A204.1 (cell line): Measurements from ENCODE around the gene FRS2.
A peak's percentile ranks its signal among the peaks of the same experiment; 100 is the strongest.
"Not testable (repeated sequence)": the region's sequence is repeated elsewhere in the genome, so short reads cannot be mapped to it uniquely, and the experiment has no call there.

Source experiments
- FAIRE-seq: peaks from 2 replicates; lab custom pipeline; 2012; peaks lifted over from hg19 to GRCh38; lab: Jason Lieb, UNC

FRS2 gene

GRCh38 chr12:69470189-69471075 lies at the start of gene FRS2:
Gene FRS2, plus strand, starts transcription at chr12:69470388. Its CDS starts 98,643 bp downstream, at chr12:69569031.
- peak; percentile 73 for FAIRE-seq

GRCh38 chr12:69421548-69421947 lies 48.6 kb upstream of the FRS2 start:
- no peak for FAIRE-seq

- no peak for FAIRE-seq
Measured at GRCh38 chr12:69423037-69423905, 46.9 kb upstream of the FRS2 start.

GRCh38 chr12:69425417-69425816 lies 44.8 kb upstream of the FRS2 start:
- FAIRE-seq = no peak

GRCh38 chr12:69428351-69429073 lies 41.7 kb upstream of the FRS2 start:
- no peak for FAIRE-seq

- FAIRE-seq = no peak
Measured at GRCh38 chr12:69430942-69431590, 39.1 kb upstream of the FRS2 start.

GRCh38 chr12:69431591-69432222 lies 38.5 kb upstream of the FRS2 start:
- no peak for FAIRE-seq

- FAIRE-seq = no peak
Measured at GRCh38 chr12:69433653-69434052, 36.5 kb upstream of the FRS2 start.

- no peak for FAIRE-seq
Measured at GRCh38 chr12:69435644-69436043, 34.5 kb upstream of the FRS2 start.

GRCh38 chr12:69437073-69437472 lies 33.1 kb upstream of the FRS2 start:
- no peak for FAIRE-seq

- FAIRE-seq = no peak
Measured at GRCh38 chr12:69438539-69438938, 31.6 kb upstream of the FRS2 start.

- FAIRE-seq = no peak
Measured at GRCh38 chr12:69440016-69440415, 30.2 kb upstream of the FRS2 start.

- no peak for FAIRE-seq
Measured at GRCh38 chr12:69440886-69441285, 29.3 kb upstream of the FRS2 start.

GRCh38 chr12:69442894-69443293 lies 27.3 kb upstream of the FRS2 start:
- no peak for FAIRE-seq

- FAIRE-seq = no peak
Measured at GRCh38 chr12:69443916-69444315, 26.3 kb upstream of the FRS2 start.

GRCh38 chr12:69447892-69448291 lies 22.3 kb upstream of the FRS2 start:
- no peak for FAIRE-seq

GRCh38 chr12:69452598-69453132 lies 17.5 kb upstream of the FRS2 start:
- FAIRE-seq = not testable (repeated sequence)

- FAIRE-seq = no peak
Measured at GRCh38 chr12:69456239-69456638, 13.9 kb upstream of the FRS2 start.

- no peak for FAIRE-seq
Measured at GRCh38 chr12:69457433-69457832, 12.8 kb upstream of the FRS2 start.

GRCh38 chr12:69459477-69459876 lies 10.7 kb upstream of the FRS2 start:
- FAIRE-seq = no peak

- no peak for FAIRE-seq
Measured at GRCh38 chr12:69464428-69464827, 5.8 kb upstream of the FRS2 start.
